GM12801 (cell line): ENCODE data around the gene COPS4.

Experiments used
- CTCF ChIP-seq: IDR thresholded peaks from one replicate; pipeline ENCODE4 v1.5.1; 2011; ENCODE audit warnings: control low read depth; ENCODE audit not compliant: insufficient read length; ENCODE audit errors: extremely low read depth

COPS4 gene

DNA sequence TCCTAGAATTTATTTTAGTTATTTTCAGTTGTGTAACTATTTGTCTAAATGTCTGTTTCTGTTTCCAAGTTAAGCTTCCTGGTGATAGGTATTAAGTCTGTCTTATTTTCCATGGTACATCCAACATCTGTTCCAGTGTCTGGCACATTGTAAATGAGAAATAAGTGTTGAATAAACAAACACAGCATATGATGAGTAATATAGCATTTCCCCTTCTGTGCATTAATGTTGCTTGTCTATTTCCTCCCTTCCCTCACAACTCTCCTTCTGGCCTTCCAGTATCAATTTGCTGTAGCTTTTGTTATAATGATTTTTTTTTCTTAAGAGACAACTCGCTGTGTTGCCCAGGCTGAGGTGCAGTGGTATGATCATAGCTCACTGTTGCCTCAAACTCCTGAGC is 36.1 kb downstream of the COPS4 start:
- no peak for TF ChIP-seq CTCF

DNA sequence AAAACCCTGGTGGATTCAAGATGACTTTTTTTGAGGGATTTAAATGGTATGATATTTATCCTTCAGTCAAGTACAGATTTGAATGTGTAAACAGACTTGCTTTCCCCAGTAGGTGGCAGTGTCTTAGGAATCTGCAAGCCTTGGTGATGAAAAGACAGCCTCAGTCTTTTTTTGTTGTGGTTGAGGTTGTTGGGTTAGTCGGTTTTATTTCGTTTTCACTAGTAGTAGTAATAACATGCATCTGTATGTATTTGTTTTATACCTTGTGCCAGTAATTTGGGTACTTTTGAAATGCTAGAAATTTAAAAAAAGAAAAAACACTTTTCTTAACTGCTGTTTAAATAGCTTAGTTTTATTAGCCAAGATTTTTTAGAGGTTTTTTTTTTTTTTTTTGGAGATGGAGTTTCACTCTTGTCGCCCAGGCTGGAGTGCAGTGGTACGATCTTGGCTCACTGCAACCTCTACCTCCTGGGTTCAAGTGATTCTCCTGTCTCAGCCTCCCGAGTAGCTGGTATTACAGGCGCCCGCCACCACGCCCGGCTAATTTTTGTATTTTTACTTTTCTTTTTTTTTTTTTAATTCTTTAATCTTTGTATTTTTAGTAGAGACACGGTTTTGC is 39.2 kb downstream of the COPS4 start:
- no peak for TF ChIP-seq CTCF

GRCh38 chr4:83075311-83076095 is 40.5 kb downstream of the COPS4 start:
- no peak for TF ChIP-seq CTCF

DNA sequence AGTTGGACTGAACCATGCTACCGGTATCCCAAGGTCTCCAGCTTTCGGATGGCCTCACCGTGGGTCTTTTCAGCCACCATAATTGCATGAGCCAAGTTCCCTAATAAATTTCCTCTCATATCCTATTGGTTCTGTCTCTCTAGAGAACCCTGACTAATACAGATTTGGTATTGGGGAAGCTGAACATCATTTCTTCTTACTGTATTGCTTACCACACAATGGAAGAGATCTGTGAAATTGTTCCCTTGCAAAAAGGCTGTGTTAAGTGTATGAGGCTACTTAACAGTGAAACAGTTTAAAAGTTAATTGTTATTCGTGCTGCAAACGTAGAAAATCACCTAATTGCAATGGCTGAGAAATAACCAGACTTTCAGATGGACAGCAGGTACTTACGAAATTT is 45.6 kb downstream of the COPS4 start:
- no peak for TF ChIP-seq CTCF

DNA sequence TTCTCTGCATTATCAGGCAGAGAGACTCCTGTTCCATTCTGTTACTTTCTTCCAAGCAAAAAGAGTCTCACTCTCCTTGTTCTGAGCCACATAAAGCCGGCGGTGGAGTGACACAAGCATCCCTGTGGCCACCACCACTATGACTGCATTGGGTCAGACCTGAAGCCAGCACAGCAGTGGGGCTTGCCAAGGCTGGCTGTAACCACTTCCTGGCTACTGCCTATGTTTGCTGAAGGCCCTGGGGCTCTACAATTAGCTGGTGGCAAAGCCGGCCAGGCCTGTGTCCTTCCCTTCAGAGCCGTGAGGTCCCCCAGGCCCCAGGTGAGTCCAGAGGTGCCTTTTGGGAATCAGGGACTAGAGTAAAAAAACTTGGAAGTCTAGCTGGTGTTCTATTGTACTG is 47.8 kb downstream of the COPS4 start:
- TF ChIP-seq CTCF, result no peak

DNA sequence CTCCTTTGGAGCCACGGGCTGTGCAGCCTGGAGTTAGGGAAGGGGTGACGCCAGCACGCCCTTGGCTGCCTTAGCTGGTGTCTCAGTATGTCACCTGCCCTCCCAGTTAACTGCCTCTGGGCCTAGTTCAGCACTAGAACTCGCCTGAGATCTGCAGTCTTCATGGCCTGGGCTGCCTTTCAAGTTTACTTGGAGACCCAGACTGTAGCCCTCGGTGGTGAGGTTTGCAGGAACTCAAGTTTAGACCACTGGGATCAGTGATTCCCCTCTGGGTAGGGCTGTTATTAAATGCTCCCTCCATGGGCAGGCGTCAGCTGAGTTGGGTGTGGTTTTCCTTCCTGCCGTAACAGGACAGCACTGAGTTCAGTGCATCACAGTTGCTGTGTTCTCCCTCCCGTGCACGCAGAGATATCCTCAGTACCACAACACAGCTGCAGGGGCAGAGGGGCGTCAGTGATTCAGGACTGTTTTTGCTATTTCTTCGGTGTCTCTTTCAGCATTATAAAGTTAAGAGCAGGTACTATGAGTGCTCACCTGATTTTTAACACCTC is 49.0 kb downstream of the COPS4 start:
- no peak for TF ChIP-seq CTCF

GRCh38 chr4:83089410-83090157 is 54.6 kb downstream of the COPS4 start:
- no peak for TF ChIP-seq CTCF
